Measurements from ENCODE around the gene BLM. TPM values are rescaled to one million over a fixed set of nuclear protein-coding genes. Genes with fewer than 3 reads are reported as not detected.

The BLM gene
- total RNA-seq, 2 donors from 2014 or later: 49.6 to 58.7 TPM

Other genes starting within 250 kb of the BLM start
- 10 to 100 TPM; 44.1 to 69.4 TPM for gene CRTC3, start 187.4 kb upstream of the BLM start, total RNA-seq
- gene FURIN, start 151.2 kb downstream of the BLM start, total RNA-seq: 100 to 1,000 TPM; 528 to 679 TPM
- 100 to 1,000 TPM; 139 to 140 TPM for gene FES, start 167.2 kb downstream of the BLM start, total RNA-seq
- gene MAN2A2, start 186.0 kb downstream of the BLM start, total RNA-seq: 100 to 1,000 TPM; 172 to 244 TPM
- 10 to 100 TPM; 23.4 to 30.5 TPM for gene HDDC3, start 215.2 kb downstream of the BLM start, total RNA-seq
- gene UNC45A, start 217.9 kb downstream of the BLM start, total RNA-seq: 10 to 100 TPM; 81.9 to 95.3 TPM
- 10 to 100 TPM; 10.8 to 29.2 TPM for gene RCCD1, start 237.5 kb downstream of the BLM start, total RNA-seq

All from natural killer cell treated with Interleukin-12 subunit alpha and Interleukin-12 subunit beta and Interleukin-15 and Interleukin-18, amount 100 ng/mL, for 72 hours (primary cell).